ENCODE measurements around the gene COQ8A.
"Not testable (repeated sequence)": the region's sequence is repeated elsewhere in the genome, so short reads cannot be mapped to it uniquely, and the experiment has no call there.

The COQ8A gene

GRCh38 chr1:226995365-226996332, 55.6 kb downstream of the COQ8A start:
- no peak for DNase-seq (ENCODE audit: low read depth)
- H3K4me3 ChIP-seq (replicated peaks; ENCODE audit: low read depth, low read length) = no peak overlapping the region
- TF ChIP-seq CTCF (IDR thresholded peaks at IDR 0.05; ENCODE audit: low read length, missing control alignments) = no peak

GRCh38 chr1:226999579-226999978, 59.5 kb downstream of the COQ8A start:
- not testable (repeated sequence) for H3K4me3 ChIP-seq (replicated peaks; ENCODE audit: low read depth, low read length); DNase-seq (ENCODE audit: low read depth)

- DNase-seq (ENCODE audit: low read depth) = no peak
- TF ChIP-seq CTCF (IDR thresholded peaks at IDR 0.05; ENCODE audit: low read length, missing control alignments) = no peak
- no peak overlapping the region for H3K4me3 ChIP-seq (replicated peaks; ENCODE audit: low read depth, low read length)
These were observed 62.5 kb downstream of the COQ8A start for GRCh38 chr1:227002531-227003049.

- DNase-seq (ENCODE audit: low read depth) = no peak
- no peak for TF ChIP-seq CTCF (IDR thresholded peaks at IDR 0.05; ENCODE audit: low read length, missing control alignments)
- no peak overlapping the region for H3K4me3 ChIP-seq (replicated peaks; ENCODE audit: low read depth, low read length)
These were observed 63.1 kb downstream of the COQ8A start for GRCh38 chr1:227003165-227003564.

GRCh38 chr1:227004796-227005195, 64.7 kb downstream of the COQ8A start:
- TF ChIP-seq CTCF (IDR thresholded peaks at IDR 0.05; ENCODE audit: low read length, missing control alignments) = no peak
- no peak overlapping the region for H3K4me3 ChIP-seq (replicated peaks; ENCODE audit: low read depth, low read length)
- no peak for DNase-seq (ENCODE audit: low read depth)

- no peak for TF ChIP-seq CTCF (IDR thresholded peaks at IDR 0.05; ENCODE audit: low read length, missing control alignments)
- H3K4me3 ChIP-seq (replicated peaks; ENCODE audit: low read depth, low read length) = no peak overlapping the region
- no peak for DNase-seq (ENCODE audit: low read depth)
These were observed 66.2 kb downstream of the COQ8A start for GRCh38 chr1:227006226-227006796.

GRCh38 chr1:227009937-227010336, 69.8 kb downstream of the COQ8A start:
- no peak for TF ChIP-seq CTCF (IDR thresholded peaks at IDR 0.05; ENCODE audit: low read length, missing control alignments)
- no peak overlapping the region for H3K4me3 ChIP-seq (replicated peaks; ENCODE audit: low read depth, low read length)
- no peak for DNase-seq (ENCODE audit: low read depth)

All from fibroblast of pulmonary artery (primary cell).